ENCODE data around the gene GATA6.

DNA sequence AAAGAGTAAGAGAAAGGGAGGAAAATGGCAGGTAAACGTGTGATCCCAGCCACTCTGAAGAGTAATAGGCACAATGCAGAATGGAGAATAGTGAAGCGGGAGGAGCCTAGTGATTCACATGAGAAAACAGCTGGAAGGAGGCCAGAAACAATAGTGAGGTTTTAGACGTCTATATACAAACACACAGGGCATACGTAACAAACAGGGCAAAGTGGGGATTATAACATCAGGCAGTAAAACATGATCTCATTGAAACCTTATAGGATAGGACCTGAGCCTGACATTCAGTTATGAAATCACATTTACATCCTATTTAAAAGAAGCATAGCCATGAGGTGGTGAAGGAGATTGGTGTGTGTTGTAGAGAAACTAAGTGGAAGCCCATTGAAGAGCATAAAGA, 33.0 kb upstream of the GATA6 start:
- TF ChIP-seq, protein P1, sequence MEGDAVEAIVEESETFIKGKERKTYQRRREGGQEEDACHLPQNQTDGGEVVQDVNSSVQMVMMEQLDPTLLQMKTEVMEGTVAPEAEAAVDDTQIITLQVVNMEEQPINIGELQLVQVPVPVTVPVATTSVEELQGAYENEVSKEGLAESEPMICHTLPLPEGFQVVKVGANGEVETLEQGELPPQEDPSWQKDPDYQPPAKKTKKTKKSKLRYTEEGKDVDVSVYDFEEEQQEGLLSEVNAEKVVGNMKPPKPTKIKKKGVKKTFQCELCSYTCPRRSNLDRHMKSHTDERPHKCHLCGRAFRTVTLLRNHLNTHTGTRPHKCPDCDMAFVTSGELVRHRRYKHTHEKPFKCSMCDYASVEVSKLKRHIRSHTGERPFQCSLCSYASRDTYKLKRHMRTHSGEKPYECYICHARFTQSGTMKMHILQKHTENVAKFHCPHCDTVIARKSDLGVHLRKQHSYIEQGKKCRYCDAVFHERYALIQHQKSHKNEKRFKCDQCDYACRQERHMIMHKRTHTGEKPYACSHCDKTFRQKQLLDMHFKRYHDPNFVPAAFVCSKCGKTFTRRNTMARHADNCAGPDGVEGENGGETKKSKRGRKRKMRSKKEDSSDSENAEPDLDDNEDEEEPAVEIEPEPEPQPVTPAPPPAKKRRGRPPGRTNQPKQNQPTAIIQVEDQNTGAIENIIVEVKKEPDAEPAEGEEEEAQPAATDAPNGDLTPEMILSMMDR (IDR thresholded peaks at IDR 0.05): no peak
- no peak for TF ChIP-seq TCF12 (IDR thresholded peaks at IDR 0.05)

Data from SK-N-SH (cell line).